ENCODE data around the gene ACAD11. TPM values are rescaled to one million over a fixed set of nuclear protein-coding genes. Genes with fewer than 3 reads are reported as not detected.

Gene ACAD11
- total RNA-seq, 2 experiments from 2014 or later, result 18.5 to 19.4 TPM

GRCh38 chr3:132550579-132551305, 108.9 kb downstream of the ACAD11 start:
- POLR2A ChIA-PET, result no interaction called here
- peak; percentile 30 for ATAC-seq (ENCODE audit: low read depth)
- H3K36me3 Mint-ChIP-seq, result peaks cover 2% of the 10 kb centered on the region
- no peaks in the 10 kb centered on the region for H3K27me3 Mint-ChIP-seq
- peak overlapping the region; percentile 51 for H3K27ac Mint-ChIP-seq
- DNase-seq, result no peak
- peaks cover 25% of the 10 kb centered on the region for H3K4me1 Mint-ChIP-seq
- peak overlapping the region; percentile 2 for H3K4me3 Mint-ChIP-seq
- no peaks in the 10 kb centered on the region for H3K9me3 Mint-ChIP-seq

- Mint-ChIP-seq H3K36me3 (peaks cover 5% of the 10 kb centered on the region), H3K4me3 (peak overlapping the region; percentile 23), H3K27me3 (no peaks in the 10 kb centered on the region), H3K9me3 (no peaks in the 10 kb centered on the region), H3K27ac (peak overlapping the region; percentile 75), H3K4me1 (peaks cover 27% of the 10 kb centered on the region)
- DNase-seq (no peak), ATAC-seq (ENCODE audit: low read depth) (peak; percentile 73)
- POLR2A ChIA-PET, result interaction anchor here (0.6 kb wide), 1 partner anchor 108 kb away, joined by 6 read pairs; no protein-coding TSS in a partner anchor
These were observed 109.6 kb downstream of the ACAD11 start for GRCh38 chr3:132549890-132550578.

- Mint-ChIP-seq H3K4me3 (no peak overlapping the region), H3K27me3 (no peaks in the 10 kb centered on the region), H3K9me3 (no peaks in the 10 kb centered on the region), H3K36me3 (peaks cover 5% of the 10 kb centered on the region), H3K4me1 (peaks cover 32% of the 10 kb centered on the region), H3K27ac (no peak overlapping the region)
- POLR2A ChIA-PET, result no interaction called here
- ATAC-seq (ENCODE audit: low read depth) (no peak), DNase-seq (no peak)
These were observed 110.4 kb downstream of the ACAD11 start for GRCh38 chr3:132549169-132549568.

- no peak overlapping the region for H3K27ac Mint-ChIP-seq
- H3K4me1 Mint-ChIP-seq, result peaks cover 40% of the 10 kb centered on the region
- peaks cover 22% of the 10 kb centered on the region for H3K36me3 Mint-ChIP-seq
- DNase-seq (no peak), ATAC-seq (ENCODE audit: low read depth) (no peak)
- no peaks in the 10 kb centered on the region for H3K27me3 Mint-ChIP-seq
- no peak overlapping the region for H3K4me3 Mint-ChIP-seq
- no peaks in the 10 kb centered on the region for H3K9me3 Mint-ChIP-seq
- POLR2A ChIA-PET, result no interaction called here
These were observed 114.1 kb downstream of the ACAD11 start for GRCh38 chr3:132545471-132545870.

GRCh38 chr3:132544130-132544529, 115.5 kb downstream of the ACAD11 start:
- Mint-ChIP-seq H3K9me3 (no peaks in the 10 kb centered on the region), H3K27ac (no peak overlapping the region), H3K4me3 (no peak overlapping the region), H3K4me1 (peaks cover 29% of the 10 kb centered on the region), H3K36me3 (peaks cover 20% of the 10 kb centered on the region), H3K27me3 (no peaks in the 10 kb centered on the region)
- no peak for ATAC-seq (ENCODE audit: low read depth)
- POLR2A ChIA-PET, result interaction anchor here (0.6 kb wide), 1 partner anchor 11 kb away, joined by 3 read pairs; no protein-coding TSS in a partner anchor
- no peak for DNase-seq

GRCh38 chr3:132543011-132543739, 116.4 kb downstream of the ACAD11 start:
- H3K27ac Mint-ChIP-seq, result no peak overlapping the region
- H3K9me3 Mint-ChIP-seq, result no peaks in the 10 kb centered on the region
- no peaks in the 10 kb centered on the region for H3K27me3 Mint-ChIP-seq
- DNase-seq, result no peak
- no peak for ATAC-seq (ENCODE audit: low read depth)
- POLR2A ChIA-PET, result interaction anchor here (0.6 kb wide), 2 partner anchors 10 to 25 kb away, joined by 3 read pairs; no protein-coding TSS in a partner anchor
- peaks cover 26% of the 10 kb centered on the region for H3K4me1 Mint-ChIP-seq
- H3K4me3 Mint-ChIP-seq, result peak overlapping the region; percentile 11
- H3K36me3 Mint-ChIP-seq, result peaks cover 22% of the 10 kb centered on the region

- Mint-ChIP-seq H3K9me3 (no peaks in the 10 kb centered on the region), H3K27me3 (no peaks in the 10 kb centered on the region), H3K4me3 (peak overlapping the region; percentile 11), H3K4me1 (peaks cover 23% of the 10 kb centered on the region), H3K27ac (no peak overlapping the region), H3K36me3 (peaks cover 22% of the 10 kb centered on the region)
- no peak for DNase-seq
- POLR2A ChIA-PET, result no interaction called here
- no peak for ATAC-seq (ENCODE audit: low read depth)
These were observed 117.0 kb downstream of the ACAD11 start for GRCh38 chr3:132542577-132542976.

GRCh38 chr3:132539681-132540080, 119.9 kb downstream of the ACAD11 start:
- no peak for ATAC-seq (ENCODE audit: low read depth)
- DNase-seq, result no peak
- H3K4me1 Mint-ChIP-seq, result peaks cover 24% of the 10 kb centered on the region
- no peak overlapping the region for H3K4me3 Mint-ChIP-seq
- POLR2A ChIA-PET, result no interaction called here
- H3K27ac Mint-ChIP-seq, result no peak overlapping the region
- no peaks in the 10 kb centered on the region for H3K27me3 Mint-ChIP-seq
- H3K36me3 Mint-ChIP-seq, result peaks cover 19% of the 10 kb centered on the region
- no peaks in the 10 kb centered on the region for H3K9me3 Mint-ChIP-seq

GRCh38 chr3:132538072-132538471, 121.5 kb downstream of the ACAD11 start:
- Mint-ChIP-seq H3K9me3 (no peaks in the 10 kb centered on the region), H3K4me3 (no peak overlapping the region), H3K27ac (no peak overlapping the region), H3K27me3 (no peaks in the 10 kb centered on the region), H3K4me1 (peaks cover 13% of the 10 kb centered on the region), H3K36me3 (peaks cover 18% of the 10 kb centered on the region)
- ATAC-seq (ENCODE audit: low read depth) (no peak), DNase-seq (no peak)
- POLR2A ChIA-PET, result no interaction called here

GRCh38 chr3:132537297-132537696, 122.3 kb downstream of the ACAD11 start:
- Mint-ChIP-seq H3K4me1 (peaks cover 6% of the 10 kb centered on the region), H3K27ac (no peak overlapping the region), H3K4me3 (no peak overlapping the region), H3K36me3 (peaks cover 10% of the 10 kb centered on the region), H3K27me3 (no peaks in the 10 kb centered on the region), H3K9me3 (no peaks in the 10 kb centered on the region)
- POLR2A ChIA-PET, result no interaction called here
- DNase-seq (no peak), ATAC-seq (ENCODE audit: low read depth) (no peak)

- ATAC-seq (ENCODE audit: low read depth), result no peak
- Mint-ChIP-seq H3K9me3 (no peaks in the 10 kb centered on the region), H3K27me3 (no peaks in the 10 kb centered on the region), H3K27ac (no peak overlapping the region), H3K4me1 (peaks cover 3% of the 10 kb centered on the region), H3K4me3 (no peak overlapping the region), H3K36me3 (peaks cover 6% of the 10 kb centered on the region)
- no peak for DNase-seq
- POLR2A ChIA-PET, result no interaction called here
These were observed 123.0 kb downstream of the ACAD11 start for GRCh38 chr3:132536442-132537153.

- Mint-ChIP-seq H3K4me3 (no peak overlapping the region), H3K9me3 (no peaks in the 10 kb centered on the region), H3K27me3 (no peaks in the 10 kb centered on the region), H3K27ac (no peak overlapping the region), H3K36me3 (peaks cover 7% of the 10 kb centered on the region), H3K4me1 (peaks cover 3% of the 10 kb centered on the region)
- POLR2A ChIA-PET, result no interaction called here
- DNase-seq (peak; percentile 36), ATAC-seq (ENCODE audit: low read depth) (peak; percentile 45)
These were observed 123.8 kb downstream of the ACAD11 start for GRCh38 chr3:132535575-132536441.
